ENCODE data around the gene PRR29.

Gene PRR29

GRCh38 chr17:64008830-64009229, 10.7 kb downstream of the PRR29 start:
- H3K27ac ChIP-seq (ENCODE audit: low read length) = no peak overlapping the region
- H3K9me2 ChIP-seq (replicated peaks; ENCODE audit: insufficient read depth, low read length) = no peaks in the 10 kb centered on the region
- no peak overlapping the region for H3K4me2 ChIP-seq (ENCODE audit: low read depth, low read length)
- no peaks in the 10 kb centered on the region for H3K36me3 ChIP-seq (replicated peaks; ENCODE audit: insufficient read depth, low read length)
- no peak for DNase-seq
- no peaks in the 10 kb centered on the region for H3K4me1 ChIP-seq (ENCODE audit: low read length)
- no peaks in the 10 kb centered on the region for H3K27me3 ChIP-seq (replicated peaks; ENCODE audit: insufficient read depth, low read length)
- H3K9ac ChIP-seq (ENCODE audit: low read length) = no peak overlapping the region
- no peaks in the 10 kb centered on the region for H4K20me1 ChIP-seq (ENCODE audit: insufficient read depth, low read length)
- no peak overlapping the region for H2AFZ ChIP-seq (ENCODE audit: low read length)
- H3K9me3 ChIP-seq (replicated peaks; ENCODE audit: insufficient read depth, low read length) = no peaks in the 10 kb centered on the region
- H3K79me2 ChIP-seq (ENCODE audit: low read length) = peaks cover 43% of the 10 kb centered on the region
- H3K4me3 ChIP-seq (ENCODE audit: low read length) = no peak overlapping the region
- H3F3A ChIP-seq (ENCODE audit: insufficient read depth, low read length) = no peaks in the 10 kb centered on the region
- TF ChIP-seq EZH2phosphoT487 (IDR thresholded peaks at IDR 0.05; ENCODE audit: low read length) (no peak), EZH2 (optimal IDR thresholded peaks at IDR 0.05; ENCODE audit: low read depth, low read length) (no peak), CTCF (IDR thresholded peaks at IDR 0.05; ENCODE audit: low read length) (no peak)

- Histone ChIP-seq H3K4me3 (ENCODE audit: low read length) (no peak overlapping the region), H3K27ac (ENCODE audit: low read length) (no peak overlapping the region), H2AFZ (ENCODE audit: low read length) (no peak overlapping the region), H3K9ac (ENCODE audit: low read length) (no peak overlapping the region), H4K20me1 (ENCODE audit: insufficient read depth, low read length) (no peaks in the 10 kb centered on the region), H3K27me3 (replicated peaks; ENCODE audit: insufficient read depth, low read length) (no peaks in the 10 kb centered on the region), H3K4me2 (ENCODE audit: low read depth, low read length) (no peak overlapping the region), H3K79me2 (ENCODE audit: low read length) (peaks cover 51% of the 10 kb centered on the region), H3K36me3 (replicated peaks; ENCODE audit: insufficient read depth, low read length) (no peaks in the 10 kb centered on the region), H3K9me2 (replicated peaks; ENCODE audit: insufficient read depth, low read length) (no peaks in the 10 kb centered on the region), H3F3A (ENCODE audit: insufficient read depth, low read length) (no peaks in the 10 kb centered on the region), H3K4me1 (ENCODE audit: low read length) (no peaks in the 10 kb centered on the region; the same call in 1 of the 2 replicates), H3K9me3 (replicated peaks; ENCODE audit: insufficient read depth, low read length) (no peaks in the 10 kb centered on the region)
- no peak for DNase-seq
- TF ChIP-seq EZH2phosphoT487 (IDR thresholded peaks at IDR 0.05; ENCODE audit: low read length) (no peak), EZH2 (optimal IDR thresholded peaks at IDR 0.05; ENCODE audit: low read depth, low read length) (no peak), CTCF (IDR thresholded peaks at IDR 0.05; ENCODE audit: low read length) (no peak)
Measured at GRCh38 chr17:64009571-64010402, 11.6 kb downstream of the PRR29 start.

- TF ChIP-seq EZH2phosphoT487 (IDR thresholded peaks at IDR 0.05; ENCODE audit: low read length) = no peak
- no peak for TF ChIP-seq EZH2 (optimal IDR thresholded peaks at IDR 0.05; ENCODE audit: low read depth, low read length)
- TF ChIP-seq CTCF (IDR thresholded peaks at IDR 0.05; ENCODE audit: low read length) = no peak
- Histone ChIP-seq H3K36me3 (replicated peaks; ENCODE audit: insufficient read depth, low read length) (no peaks in the 10 kb centered on the region), H2AFZ (ENCODE audit: low read length) (no peak overlapping the region), H3K4me2 (ENCODE audit: low read depth, low read length) (peak overlapping the region; percentile 61), H3K9me3 (replicated peaks; ENCODE audit: insufficient read depth, low read length) (no peaks in the 10 kb centered on the region), H3K4me1 (ENCODE audit: low read length) (peaks cover 20% of the 10 kb centered on the region), H3K27ac (ENCODE audit: low read length) (no peak overlapping the region; the same call in 1 of the 2 replicates), H3K79me2 (ENCODE audit: low read length) (peaks cover 81% of the 10 kb centered on the region), H4K20me1 (ENCODE audit: insufficient read depth, low read length) (no peaks in the 10 kb centered on the region), H3K9me2 (replicated peaks; ENCODE audit: insufficient read depth, low read length) (no peaks in the 10 kb centered on the region), H3K4me3 (ENCODE audit: low read length) (no peak overlapping the region), H3K9ac (ENCODE audit: low read length) (no peak overlapping the region), H3K27me3 (replicated peaks; ENCODE audit: insufficient read depth, low read length) (no peaks in the 10 kb centered on the region), H3F3A (ENCODE audit: insufficient read depth, low read length) (peaks cover 27% of the 10 kb centered on the region)
- no peak for DNase-seq
Measured at GRCh38 chr17:64015447-64015846, 17.3 kb downstream of the PRR29 start.

Measured in MM.1S (cell line).